Breast epithelium (tissue), 4 donors: ENCODE measurements around the gene KCNG4. TPM values are rescaled to one million over a fixed set of nuclear protein-coding genes. Genes with fewer than 3 reads are reported as not detected.

Experiments used
- DNase-seq, 2 donors: peaks; one replicate each; pipeline ENCODE4 v3.0.0-alpha.2; 2019; ENCODE audit warnings: low spot score in 2 of 2
- H3K27ac ChIP-seq, 2 donors: fragments of 200-600 bp; sonication (generic) in 1 of 2; one replicate each; pipeline ENCODE4 v1.5.1; 2016 to 2019; ENCODE audit warnings: mild to moderate bottlenecking in 1 of 2
- H3K27me3 ChIP-seq, 2 donors: fragments of 200-600 bp; sonication (generic) in 1 of 2; one replicate each; pipeline versions ENCODE4 v1.5.1 to v1.6.0; 2017 to 2019; ENCODE audit warnings: control low read depth in 1 of 2, mild to moderate bottlenecking in 1 of 2
- H3K36me3 ChIP-seq: fragments of 200-600 bp; one replicate; pipeline ENCODE4 v1.5.1; 2019
- H3K4me1 ChIP-seq, 2 donors: fragments of 200-600 bp; sonication (generic); one replicate each; pipeline ENCODE4 v1.5.1; 2016 to 2019; ENCODE audit warnings: control low read depth in 1 of 2
- H3K4me3 ChIP-seq, 3 donors: fragments of 200-600 bp; sonication (generic); 1 replicate in 2 of 3; 2 replicates in 1 of 3; pipeline ENCODE4 v1.5.1; 2016 to 2019; ENCODE audit warnings: mild to moderate bottlenecking in 3 of 3, moderate library complexity in 2 of 3
- H3K9me3 ChIP-seq, 2 donors: fragments of 200-600 bp; sonication (generic) in 1 of 2; one replicate each; pipeline ENCODE4 v1.5.1; 2016 to 2019; ENCODE audit warnings: control low read depth in 1 of 2
- POLR2A ChIP-seq: fragments of 450-650 bp; IDR thresholded peaks from one replicate; pipeline ENCODE4 v1.6.1; 2016; ENCODE audit warnings: antibody characterized with exemption, mild to moderate bottlenecking, moderate library complexity
- POLR2AphosphoS5 ChIP-seq, 3 donors: sonication (generic); formaldehyde crosslinking; IDR thresholded peaks; one replicate each; pipeline ENCODE4 v1.6.1; 2017; ENCODE audit warnings: antibody characterized with exemption in 3 of 3
- intact Hi-C: fragments of 100-400 bp; cut with DNase I; formaldehyde crosslinking; loops from one replicate; pipeline ENCODE4 v1.15.1; 2023; ENCODE audit warnings: low total_unique reads
- total RNA-seq, 3 donors: library from RNA; depleted of rRNA; stranded (reverse); fragments of >200 nt; gene quantifications; one replicate each; pipeline ENCODE4 v1.1.0, GENCODE V29; 2016
- TF ChIP-seq, protein P1 (sequence below), 3 donors: fragments of 450-650 bp; IDR thresholded peaks; one replicate each; pipeline ENCODE4 v1.5.1; 2016 to 2017; ENCODE audit warnings: antibody characterized with exemption in 3 of 3, mild to moderate bottlenecking in 3 of 3, moderate library complexity in 3 of 3

Gene KCNG4
- total RNA-seq, 3 donors from 2014 or later, result not detected

DNA sequence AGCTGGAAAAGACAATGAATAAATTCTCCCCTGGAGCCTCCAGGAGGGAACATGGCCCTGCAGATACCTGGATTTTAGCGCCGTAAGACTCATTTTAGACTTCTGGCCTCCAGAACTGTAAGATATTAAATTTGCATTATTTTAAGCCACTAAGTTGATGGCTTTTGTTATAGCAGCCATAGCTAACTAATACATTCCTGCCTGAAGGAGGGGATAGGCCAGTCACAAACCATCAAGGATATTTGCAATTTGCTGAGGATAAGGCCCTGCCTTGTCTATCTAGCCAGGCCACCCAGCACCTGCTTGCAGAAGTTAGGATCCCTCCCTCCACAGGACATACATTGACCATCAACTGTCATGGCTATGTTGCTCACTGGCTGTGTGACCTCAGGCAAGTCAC, 4.9 kb upstream of the KCNG4 start:
- TF ChIP-seq POLR2AphosphoS5 (IDR thresholded peaks at IDR 0.05), result no peak
- TF ChIP-seq, protein P1, sequence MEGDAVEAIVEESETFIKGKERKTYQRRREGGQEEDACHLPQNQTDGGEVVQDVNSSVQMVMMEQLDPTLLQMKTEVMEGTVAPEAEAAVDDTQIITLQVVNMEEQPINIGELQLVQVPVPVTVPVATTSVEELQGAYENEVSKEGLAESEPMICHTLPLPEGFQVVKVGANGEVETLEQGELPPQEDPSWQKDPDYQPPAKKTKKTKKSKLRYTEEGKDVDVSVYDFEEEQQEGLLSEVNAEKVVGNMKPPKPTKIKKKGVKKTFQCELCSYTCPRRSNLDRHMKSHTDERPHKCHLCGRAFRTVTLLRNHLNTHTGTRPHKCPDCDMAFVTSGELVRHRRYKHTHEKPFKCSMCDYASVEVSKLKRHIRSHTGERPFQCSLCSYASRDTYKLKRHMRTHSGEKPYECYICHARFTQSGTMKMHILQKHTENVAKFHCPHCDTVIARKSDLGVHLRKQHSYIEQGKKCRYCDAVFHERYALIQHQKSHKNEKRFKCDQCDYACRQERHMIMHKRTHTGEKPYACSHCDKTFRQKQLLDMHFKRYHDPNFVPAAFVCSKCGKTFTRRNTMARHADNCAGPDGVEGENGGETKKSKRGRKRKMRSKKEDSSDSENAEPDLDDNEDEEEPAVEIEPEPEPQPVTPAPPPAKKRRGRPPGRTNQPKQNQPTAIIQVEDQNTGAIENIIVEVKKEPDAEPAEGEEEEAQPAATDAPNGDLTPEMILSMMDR (IDR thresholded peaks at IDR 0.05), result no peak
- TF ChIP-seq POLR2A, result no peak
- Histone ChIP-seq H3K27ac (no peak overlapping the region), H3K9me3 (no peaks in the 10 kb centered on the region), H3K27me3 (no peaks in the 10 kb centered on the region), H3K4me3 (no peak overlapping the region), H3K4me1 (no peaks in the 10 kb centered on the region), H3K36me3 (no peaks in the 10 kb centered on the region)
- intact Hi-C loops, result no loop called here
- no peak for DNase-seq

DNA sequence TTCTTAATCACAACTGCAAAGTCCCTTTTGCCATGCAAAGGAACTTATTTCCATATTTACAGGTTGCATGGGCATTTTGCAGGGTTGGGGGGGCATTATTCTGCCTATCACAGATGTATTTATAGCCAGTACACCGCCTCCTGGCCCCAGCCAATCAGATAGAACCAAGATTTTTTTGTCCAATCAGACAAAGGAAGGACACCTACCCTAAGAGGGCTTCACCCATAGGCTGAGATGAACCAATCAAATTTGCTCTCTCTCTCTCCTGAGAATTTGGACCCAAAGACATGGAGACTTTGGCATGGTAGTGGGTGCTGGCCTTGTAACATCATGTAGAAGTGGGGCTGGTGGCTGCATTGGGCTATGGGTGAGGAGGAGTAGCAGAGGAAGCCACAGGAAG, 3.9 kb upstream of the KCNG4 start:
- DNase-seq, result no peak
- no peaks in the 10 kb centered on the region for H3K36me3 ChIP-seq
- H3K27ac ChIP-seq, result no peak overlapping the region
- H3K27me3 ChIP-seq, result no peaks in the 10 kb centered on the region
- H3K4me3 ChIP-seq, result no peak overlapping the region
- TF ChIP-seq, protein P1 (IDR thresholded peaks at IDR 0.05), result no peak
- no peak for TF ChIP-seq POLR2A
- TF ChIP-seq POLR2AphosphoS5 (IDR thresholded peaks at IDR 0.05), result no peak
- no peaks in the 10 kb centered on the region for H3K4me1 ChIP-seq
- intact Hi-C loops, result no loop called here
- H3K9me3 ChIP-seq, result no peaks in the 10 kb centered on the region

DNA sequence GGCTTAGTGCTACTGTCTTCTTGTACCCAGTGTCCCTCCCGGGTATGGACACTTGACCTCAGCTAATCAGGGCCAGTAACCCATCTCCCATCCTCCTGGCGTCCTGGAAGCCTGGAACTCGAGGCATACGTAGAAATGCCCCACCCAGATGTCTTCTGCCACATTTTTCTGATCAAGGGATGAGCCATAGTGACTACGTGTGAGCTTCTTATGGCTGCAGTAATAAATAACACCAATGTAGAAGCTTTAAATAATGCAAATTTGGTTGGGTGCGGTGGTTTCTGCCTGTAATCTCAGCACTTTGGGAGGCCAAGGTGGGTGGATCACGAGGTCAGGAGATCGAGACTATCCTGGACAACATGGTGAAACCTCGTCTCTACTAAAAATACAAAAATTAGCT, 3.0 kb upstream of the KCNG4 start:
- Histone ChIP-seq H3K4me1 (no peaks in the 10 kb centered on the region), H3K9me3 (no peaks in the 10 kb centered on the region), H3K27me3 (peaks cover 0 to 3% of the 10 kb centered on the region in 2 donors), H3K27ac (no peak overlapping the region), H3K4me3 (no peak overlapping the region), H3K36me3 (no peaks in the 10 kb centered on the region)
- intact Hi-C loops, result no loop called here
- TF ChIP-seq, protein P1 (IDR thresholded peaks at IDR 0.05), result no peak
- TF ChIP-seq POLR2A (no peak), POLR2AphosphoS5 (IDR thresholded peaks at IDR 0.05) (no peak)
- DNase-seq, result no peak

DNA sequence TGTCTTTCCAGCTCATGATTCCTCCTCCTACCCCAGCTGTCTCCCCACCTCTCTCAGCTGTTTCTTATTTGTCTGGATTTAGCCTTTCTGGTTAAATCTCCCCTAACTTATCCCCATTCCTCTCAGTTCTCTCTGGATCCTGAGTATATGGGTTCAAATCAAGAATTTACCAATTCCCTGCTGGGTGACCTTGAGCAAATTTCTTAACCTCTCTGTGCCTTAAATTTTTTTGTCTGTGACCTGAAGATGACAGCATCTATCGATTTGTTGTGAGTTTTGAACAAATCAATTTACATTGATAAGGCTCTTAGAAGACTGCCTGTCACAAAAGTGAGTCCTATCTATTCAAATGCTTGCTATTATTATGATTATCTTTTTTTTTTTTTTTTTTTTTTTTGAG, 2.0 kb upstream of the KCNG4 start:
- H3K27me3 ChIP-seq, result peaks cover 0 to 3% of the 10 kb centered on the region in 2 donors
- intact Hi-C loops, result no loop called here
- H3K9me3 ChIP-seq, result no peaks in the 10 kb centered on the region
- H3K36me3 ChIP-seq, result no peaks in the 10 kb centered on the region
- H3K4me3 ChIP-seq, result no peak overlapping the region
- no peak for DNase-seq
- TF ChIP-seq, protein P1 (IDR thresholded peaks at IDR 0.05), result no peak
- TF ChIP-seq POLR2AphosphoS5 (IDR thresholded peaks at IDR 0.05) (no peak), POLR2A (no peak)
- no peaks in the 10 kb centered on the region for H3K4me1 ChIP-seq
- H3K27ac ChIP-seq, result no peak overlapping the region

DNA sequence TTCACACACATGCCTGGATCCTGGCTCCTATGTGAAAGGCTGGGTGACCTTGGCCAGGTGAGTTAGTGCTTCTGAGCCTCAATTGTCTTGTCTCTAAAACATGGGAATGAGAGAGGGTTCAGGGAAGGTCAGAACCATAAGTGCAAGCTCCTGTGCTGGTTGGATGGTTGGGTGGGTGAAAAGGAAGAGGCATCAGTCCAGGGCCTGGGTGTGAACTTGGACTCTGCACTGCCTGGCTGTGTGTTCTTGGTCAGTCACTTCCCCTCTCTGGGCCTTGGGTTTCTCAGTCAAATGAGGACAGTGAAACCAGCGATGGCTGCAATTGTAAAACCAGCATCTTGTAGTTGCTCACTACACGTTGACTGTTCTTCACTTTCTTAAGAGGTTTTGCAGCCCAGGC, 643 bp upstream of the KCNG4 start:
- intact Hi-C loops, result no loop called here

More for the DNA sequence above, 643 bp upstream of the KCNG4 start:
- no peak overlapping the region for H3K27ac ChIP-seq
- no peaks in the 10 kb centered on the region for H3K4me1 ChIP-seq
- no peak for TF ChIP-seq POLR2AphosphoS5 (IDR thresholded peaks at IDR 0.05)
- TF ChIP-seq, protein P1 (IDR thresholded peaks at IDR 0.05), result no peak
- no peak for TF ChIP-seq POLR2A
- H3K36me3 ChIP-seq, result no peaks in the 10 kb centered on the region
- peaks cover 0 to 3% of the 10 kb centered on the region in 2 donors for H3K27me3 ChIP-seq
- H3K9me3 ChIP-seq, result no peaks in the 10 kb centered on the region
- H3K4me3 ChIP-seq, result no peak overlapping the region
- no peak for DNase-seq
